ENCODE data around the gene PRKCE. TPM values are rescaled to one million over a fixed set of nuclear protein-coding genes. Genes with fewer than 3 reads are reported as not detected.

The PRKCE gene
- total and polyA plus RNA-seq, 2 donors, result 3.2 to 3.3 TPM

DNA sequence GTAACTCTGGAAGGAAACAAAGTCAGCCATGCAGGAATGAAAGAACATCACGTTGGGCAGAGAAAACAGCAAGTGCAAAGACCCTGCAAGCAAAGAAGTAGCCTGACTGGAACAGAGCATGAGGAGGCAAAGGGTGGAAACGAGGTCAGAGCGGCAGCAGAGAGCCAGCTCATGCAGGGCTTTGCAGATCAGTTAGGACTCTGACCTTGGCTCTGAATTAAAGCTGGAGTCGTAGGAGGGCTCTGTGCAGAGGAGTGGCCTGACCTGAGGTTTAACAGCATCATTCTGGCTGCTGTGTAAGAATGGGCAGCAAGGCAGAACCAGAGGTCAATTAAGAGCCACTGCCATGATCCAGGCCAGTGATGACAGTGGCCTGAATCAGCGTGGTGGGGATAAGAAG, 220.7 kb downstream of the PRKCE start:
- Histone ChIP-seq H3K9me3 (ENCODE audit: control insufficient read depth in 2 of 2, insufficient read depth in 1 of 2, low read length in 1 of 2) (peaks cover 2% of the 10 kb centered on the region in 2 donors), H3K4me3 (ENCODE audit: low read length in 2 of 2) (no peak overlapping the region), H3K27ac (ENCODE audit: low read depth in 1 of 2, low read length in 1 of 2) (no peak overlapping the region), H3K27me3 (ENCODE audit: control insufficient read depth in 2 of 2, insufficient read depth in 1 of 2, low read length in 1 of 2) (no peaks in the 10 kb centered on the region), H3K4me1 (ENCODE audit: control insufficient read depth in 2 of 2, insufficient read depth in 2 of 2, low read length in 2 of 2) (peaks cover 0 to 10% of the 10 kb centered on the region in 2 donors), H3K36me3 (ENCODE audit: control insufficient read depth in 2 of 2, insufficient read depth in 2 of 2, low read length in 1 of 2) (no peaks in the 10 kb centered on the region)
- 96% methylated on average over 5 of the region's 5 CpGs for WGBS
- DNase-seq (ENCODE audit: low read depth in 6 of 9, low spot score in 9 of 9), result no peak

GRCh38 chr2:45874344-45874743, 222.9 kb downstream of the PRKCE start:
- 98% methylated on average over 3 of the region's 3 CpGs for WGBS
- Histone ChIP-seq H3K9me3 (ENCODE audit: control insufficient read depth in 2 of 2, insufficient read depth in 1 of 2, low read length in 1 of 2) (peaks cover 2% of the 10 kb centered on the region in 2 donors), H3K27ac (ENCODE audit: low read depth in 1 of 2, low read length in 1 of 2) (no peak overlapping the region), H3K36me3 (ENCODE audit: control insufficient read depth in 2 of 2, insufficient read depth in 2 of 2, low read length in 1 of 2) (no peaks in the 10 kb centered on the region), H3K4me3 (ENCODE audit: low read length in 2 of 2) (no peak overlapping the region), H3K27me3 (ENCODE audit: control insufficient read depth in 2 of 2, insufficient read depth in 1 of 2, low read length in 1 of 2) (no peaks in the 10 kb centered on the region), H3K4me1 (ENCODE audit: control insufficient read depth in 2 of 2, insufficient read depth in 2 of 2, low read length in 2 of 2) (peaks cover 0 to 10% of the 10 kb centered on the region in 2 donors)
- no peak for DNase-seq (ENCODE audit: low read depth in 6 of 9, low spot score in 9 of 9)

GRCh38 chr2:45876611-45877010, 225.1 kb downstream of the PRKCE start:
- H3K36me3 ChIP-seq (ENCODE audit: control insufficient read depth in 2 of 2, insufficient read depth in 2 of 2, low read length in 1 of 2), result no peaks in the 10 kb centered on the region
- H3K27me3 ChIP-seq (ENCODE audit: control insufficient read depth in 2 of 2, insufficient read depth in 1 of 2, low read length in 1 of 2), result no peaks in the 10 kb centered on the region
- DNase-seq (ENCODE audit: low read depth in 6 of 9, low spot score in 9 of 9), result no peak
- peaks cover 2% of the 10 kb centered on the region in 2 donors for H3K9me3 ChIP-seq (ENCODE audit: control insufficient read depth in 2 of 2, insufficient read depth in 1 of 2, low read length in 1 of 2)
- peaks cover 0 to 1% of the 10 kb centered on the region in 2 donors for H3K4me1 ChIP-seq (ENCODE audit: control insufficient read depth in 2 of 2, insufficient read depth in 2 of 2, low read length in 2 of 2)
- no peak overlapping the region for H3K27ac ChIP-seq (ENCODE audit: low read depth in 1 of 2, low read length in 1 of 2)
- 96% methylated on average over 2 of the region's 2 CpGs for WGBS
- H3K4me3 ChIP-seq (ENCODE audit: low read length in 2 of 2), result no peak overlapping the region

- Histone ChIP-seq H3K27ac (ENCODE audit: low read depth in 1 of 2, low read length in 1 of 2) (no peak overlapping the region), H3K9me3 (ENCODE audit: control insufficient read depth in 2 of 2, insufficient read depth in 1 of 2, low read length in 1 of 2) (peaks cover 2% of the 10 kb centered on the region in 2 donors), H3K4me1 (ENCODE audit: control insufficient read depth in 2 of 2, insufficient read depth in 2 of 2, low read length in 2 of 2) (peaks cover 0 to 6% of the 10 kb centered on the region in 2 donors), H3K4me3 (ENCODE audit: low read length in 2 of 2) (no peak overlapping the region), H3K27me3 (ENCODE audit: control insufficient read depth in 2 of 2, insufficient read depth in 1 of 2, low read length in 1 of 2) (no peaks in the 10 kb centered on the region), H3K36me3 (ENCODE audit: control insufficient read depth in 2 of 2, insufficient read depth in 2 of 2, low read length in 1 of 2) (no peaks in the 10 kb centered on the region)
- DNase-seq (ENCODE audit: low read depth in 6 of 9, low spot score in 9 of 9), result no peak
- WGBS, result 88% methylated on average over 6 of the region's 6 CpGs
These were observed 227.9 kb downstream of the PRKCE start for GRCh38 chr2:45879406-45879805.

DNA sequence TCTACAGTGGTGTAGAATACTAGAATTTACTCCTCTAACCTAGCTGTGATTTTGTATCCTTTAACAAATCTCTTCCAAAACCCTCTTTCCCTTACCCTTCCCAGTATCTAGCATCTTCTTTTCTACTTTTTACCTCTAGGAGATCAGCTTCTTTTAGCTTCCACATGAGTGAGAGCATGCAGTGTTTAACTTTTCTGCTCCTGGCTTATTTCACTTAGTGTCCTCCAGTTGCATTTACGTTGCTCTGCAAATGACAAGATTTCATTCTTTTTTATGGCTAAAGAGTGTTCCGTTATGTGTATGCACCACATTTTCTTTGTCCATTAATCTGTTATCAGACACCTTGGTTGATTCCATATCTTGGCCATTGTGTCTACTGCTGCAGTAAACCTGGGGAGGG, 228.5 kb downstream of the PRKCE start:
- Histone ChIP-seq H3K27me3 (ENCODE audit: control insufficient read depth in 2 of 2, insufficient read depth in 1 of 2, low read length in 1 of 2) (no peaks in the 10 kb centered on the region), H3K4me1 (ENCODE audit: control insufficient read depth in 2 of 2, insufficient read depth in 2 of 2, low read length in 2 of 2) (peaks cover 0 to 6% of the 10 kb centered on the region in 2 donors), H3K27ac (ENCODE audit: low read depth in 1 of 2, low read length in 1 of 2) (no peak overlapping the region), H3K36me3 (ENCODE audit: control insufficient read depth in 2 of 2, insufficient read depth in 2 of 2, low read length in 1 of 2) (no peaks in the 10 kb centered on the region), H3K4me3 (ENCODE audit: low read length in 2 of 2) (no peak overlapping the region), H3K9me3 (ENCODE audit: control insufficient read depth in 2 of 2, insufficient read depth in 1 of 2, low read length in 1 of 2) (peaks cover 2% of the 10 kb centered on the region in 2 donors)
- WGBS, result 96% methylated on average over 2 of the region's 2 CpGs
- DNase-seq (ENCODE audit: low read depth in 6 of 9, low spot score in 9 of 9), result no peak

DNA sequence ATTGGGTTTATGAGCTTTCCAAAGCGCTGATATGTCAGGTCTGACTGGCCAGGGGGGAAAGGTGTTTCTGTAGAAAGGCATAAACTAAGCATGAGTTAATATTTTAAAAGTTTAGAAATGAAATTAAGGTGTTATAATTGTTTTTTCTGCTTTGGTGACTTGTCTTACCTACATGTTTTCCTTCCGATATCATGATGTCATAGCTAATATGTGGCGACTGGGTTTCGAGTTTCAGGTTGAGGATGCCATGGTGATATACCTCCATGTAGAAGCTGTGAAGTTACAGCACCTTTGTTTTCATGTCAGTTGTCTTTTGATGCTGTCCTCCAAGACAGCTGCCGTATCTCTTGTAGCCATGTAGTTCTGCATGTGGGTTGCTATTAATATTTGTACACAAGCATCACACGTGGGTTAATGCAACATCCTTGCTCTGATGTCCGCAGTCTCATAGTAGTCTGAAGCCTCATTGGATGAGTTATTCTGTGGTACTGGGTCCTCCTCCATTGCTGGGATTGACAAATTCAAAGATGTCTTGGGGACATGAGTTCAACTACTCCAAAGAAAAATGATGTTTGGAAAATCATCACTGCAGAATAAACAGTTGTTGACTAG, 230.6 kb downstream of the PRKCE start:
- H3K4me1 ChIP-seq (ENCODE audit: control insufficient read depth in 2 of 2, insufficient read depth in 2 of 2, low read length in 2 of 2), result peaks cover 0 to 11% of the 10 kb centered on the region in 2 donors
- 97% methylated on average over 7 of the region's 7 CpGs for WGBS

DNA sequence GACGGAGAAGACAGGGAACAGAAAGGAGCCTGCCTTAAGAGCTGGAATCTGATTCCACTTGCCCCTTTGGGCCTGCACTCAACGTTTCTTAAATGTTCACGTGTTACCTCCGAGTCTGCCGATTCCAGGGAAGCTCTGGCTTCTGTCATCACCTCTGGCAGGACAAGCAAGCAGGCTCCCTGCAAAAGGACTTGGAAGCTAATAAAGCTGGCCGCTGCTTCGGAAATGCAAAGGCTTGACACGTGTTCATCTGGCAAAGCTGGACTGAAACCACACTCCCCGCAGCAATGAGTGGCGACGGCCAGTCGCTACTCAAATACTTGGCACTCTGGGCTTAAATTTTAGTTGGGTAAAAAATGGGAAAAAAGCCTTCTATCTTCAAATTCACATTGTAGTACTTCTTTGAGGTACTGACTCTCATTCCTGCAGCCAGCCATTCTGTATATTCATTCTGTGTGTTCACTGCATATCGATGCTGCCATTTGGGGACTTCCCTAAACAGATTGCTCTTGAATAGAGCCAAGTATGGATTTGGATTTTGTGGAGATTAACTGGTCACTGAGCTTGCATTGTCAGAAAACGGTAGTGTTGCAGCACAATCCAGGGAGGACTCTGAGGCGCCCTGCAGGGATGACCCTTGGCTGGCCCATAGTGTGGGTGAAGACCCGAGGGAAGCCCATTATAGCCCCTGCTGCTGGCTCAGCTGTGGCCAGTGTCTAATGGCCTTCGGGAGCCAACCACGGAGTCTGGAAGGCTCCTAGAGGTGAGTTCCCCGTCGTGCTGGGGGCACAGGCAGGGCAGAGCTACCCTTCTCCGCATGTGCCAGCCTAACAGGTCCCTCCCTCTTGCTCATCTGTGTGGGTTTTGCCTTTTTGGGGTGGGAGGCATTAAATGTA, 231.5 kb downstream of the PRKCE start:
- no peak overlapping the region for H3K27ac ChIP-seq (ENCODE audit: low read depth in 1 of 2, low read length in 1 of 2)

More for the DNA sequence above, 230.6 kb downstream of the PRKCE start:
- H3K27ac ChIP-seq (ENCODE audit: low read depth in 1 of 2, low read length in 1 of 2), result no peak overlapping the region
- no peaks in the 10 kb centered on the region for H3K9me3 ChIP-seq (ENCODE audit: control insufficient read depth in 2 of 2, insufficient read depth in 1 of 2, low read length in 1 of 2)
- H3K4me3 ChIP-seq (ENCODE audit: low read length in 2 of 2), result no peak overlapping the region
- no peaks in the 10 kb centered on the region for H3K27me3 ChIP-seq (ENCODE audit: control insufficient read depth in 2 of 2, insufficient read depth in 1 of 2, low read length in 1 of 2)
- DNase-seq (ENCODE audit: low read depth in 6 of 9, low spot score in 9 of 9), result no peak
- no peaks in the 10 kb centered on the region for H3K36me3 ChIP-seq (ENCODE audit: control insufficient read depth in 2 of 2, insufficient read depth in 2 of 2, low read length in 1 of 2)

DNA sequence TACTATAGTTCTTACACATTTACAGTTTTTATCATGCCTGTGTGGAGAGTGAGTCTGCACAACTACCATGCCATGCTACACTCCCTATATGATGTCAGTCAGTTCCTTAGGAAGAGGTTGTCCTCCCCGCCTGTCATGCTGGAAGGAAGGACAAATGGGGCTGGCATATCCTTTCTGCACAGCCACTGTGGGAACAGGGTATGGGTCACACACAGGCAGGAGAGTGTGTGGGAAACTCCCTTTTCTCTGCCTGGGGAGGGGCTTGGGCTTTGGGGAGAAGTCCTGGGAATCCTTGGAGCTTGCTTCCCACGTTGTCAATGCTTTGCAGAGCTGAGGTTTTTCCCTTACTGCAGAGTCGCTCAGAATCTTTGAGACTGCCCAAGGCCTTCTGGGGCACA, 232.1 kb downstream of the PRKCE start:
- H3K4me3 ChIP-seq (ENCODE audit: low read length in 2 of 2), result no peak overlapping the region
- H3K27me3 ChIP-seq (ENCODE audit: control insufficient read depth in 2 of 2, insufficient read depth in 1 of 2, low read length in 1 of 2), result no peaks in the 10 kb centered on the region
- H3K36me3 ChIP-seq (ENCODE audit: control insufficient read depth in 2 of 2, insufficient read depth in 2 of 2, low read length in 1 of 2), result no peaks in the 10 kb centered on the region
- WGBS, result 93% methylated on average over 3 of the region's 3 CpGs
- peaks cover 5 to 24% of the 10 kb centered on the region in 2 donors for H3K4me1 ChIP-seq (ENCODE audit: control insufficient read depth in 2 of 2, insufficient read depth in 2 of 2, low read length in 2 of 2)
- no peaks in the 10 kb centered on the region for H3K9me3 ChIP-seq (ENCODE audit: control insufficient read depth in 2 of 2, insufficient read depth in 1 of 2, low read length in 1 of 2)
- H3K27ac ChIP-seq (ENCODE audit: low read depth in 1 of 2, low read length in 1 of 2), result no peak overlapping the region
- DNase-seq (ENCODE audit: low read depth in 6 of 9, low spot score in 9 of 9), result no peak

More for the DNA sequence above, 231.5 kb downstream of the PRKCE start:
- H3K36me3 ChIP-seq (ENCODE audit: control insufficient read depth in 2 of 2, insufficient read depth in 2 of 2, low read length in 1 of 2), result no peaks in the 10 kb centered on the region
- H3K27me3 ChIP-seq (ENCODE audit: control insufficient read depth in 2 of 2, insufficient read depth in 1 of 2, low read length in 1 of 2), result no peaks in the 10 kb centered on the region
- no peak for DNase-seq (ENCODE audit: low read depth in 6 of 9, low spot score in 9 of 9)
- no peak overlapping the region for H3K4me3 ChIP-seq (ENCODE audit: low read length in 2 of 2)
- peaks cover under 1 to 17% of the 10 kb centered on the region in 2 donors for H3K4me1 ChIP-seq (ENCODE audit: control insufficient read depth in 2 of 2, insufficient read depth in 2 of 2, low read length in 2 of 2)
- no peaks in the 10 kb centered on the region for H3K9me3 ChIP-seq (ENCODE audit: control insufficient read depth in 2 of 2, insufficient read depth in 1 of 2, low read length in 1 of 2)
- 96% methylated on average over 21 of the region's 21 CpGs for WGBS

- WGBS, result 94% methylated on average over 2 of the region's 2 CpGs
- Histone ChIP-seq H3K4me1 (ENCODE audit: control insufficient read depth in 2 of 2, insufficient read depth in 2 of 2, low read length in 2 of 2) (peaks cover 8 to 29% of the 10 kb centered on the region in 2 donors), H3K27ac (ENCODE audit: low read depth in 1 of 2, low read length in 1 of 2) (no peak overlapping the region)
These were observed 232.7 kb downstream of the PRKCE start for GRCh38 chr2:45884126-45884525.

More at GRCh38 chr2:45884126-45884525, 232.7 kb downstream of the PRKCE start:
- H3K9me3 ChIP-seq (ENCODE audit: control insufficient read depth in 2 of 2, insufficient read depth in 1 of 2, low read length in 1 of 2), result no peaks in the 10 kb centered on the region
- H3K27me3 ChIP-seq (ENCODE audit: control insufficient read depth in 2 of 2, insufficient read depth in 1 of 2, low read length in 1 of 2), result no peaks in the 10 kb centered on the region
- H3K4me3 ChIP-seq (ENCODE audit: low read length in 2 of 2), result no peak overlapping the region
- DNase-seq (ENCODE audit: low read depth in 6 of 9, low spot score in 9 of 9), result no peak
- no peaks in the 10 kb centered on the region for H3K36me3 ChIP-seq (ENCODE audit: control insufficient read depth in 2 of 2, insufficient read depth in 2 of 2, low read length in 1 of 2)
